ENCODE measurements around the gene ACOT11. TPM values are rescaled to one million over a fixed set of nuclear protein-coding genes. Genes with fewer than 3 reads are reported as not detected.

ACOT11 gene
- total and polyA plus RNA-seq, 2 of the 13 experiments (the other 11 are each of a cell fraction or from before 2014, with no cell fraction given): 2.6 to 3.3 TPM

- no peaks in the 10 kb centered on the region for H4K20me1 ChIP-seq (ENCODE audit: insufficient read depth, low read length)
- ChIA-PET POLR2A (interaction anchor here (1.9 kb wide), 1 partner anchor 14 kb away, joined by 4 read pairs; no protein-coding TSS in a partner anchor), CTCF (ENCODE audit: low intra/inter-chr PET ratio, low total read pairs) (no interaction called here)
- H3K27me3 ChIP-seq (ENCODE audit: control insufficient read depth in 1 of 2, insufficient read depth in 2 of 2, low read length in 2 of 2): no peaks in the 10 kb centered on the region
- H3K4me2 ChIP-seq (ENCODE audit: low read depth, low read length): no peak overlapping the region
- BruUV-seq (replicated peaks): no TSS peak
- H3K79me2 ChIP-seq (ENCODE audit: insufficient read depth, low read length): no peaks in the 10 kb centered on the region
- intact Hi-C loops (cut with micrococcal nuclease; ENCODE audit: unreplicated experiment) (no loop called here), in situ Hi-C loops (cut with HindIII; ENCODE audit: extremely low pct_ligation_motif_present, low pct_unique_long_range_greater_than_20kb) (no loop called here)
- no peak overlapping the region for H2AFZ ChIP-seq (ENCODE audit: low read length)
- ATAC-seq (no peak), DNase-seq (ENCODE audit: low spot score) (no peak), FAIRE-seq (no peak)
- no peaks in the 10 kb centered on the region; a peak in 1 of 5 replicates for H3K36me3 ChIP-seq (replicated peaks in 1 of 2; ENCODE audit: control insufficient read depth in 1 of 2, insufficient read depth in 2 of 2, low read length in 2 of 2)
- peaks cover 21% of the 10 kb centered on the region for H3K4me1 ChIP-seq (ENCODE audit: insufficient read depth, low read length)
- H3K27ac ChIP-seq (ENCODE audit: extremely low read length, insufficient read depth, low read length): no peak overlapping the region
- no peak overlapping the region for H3K4me3 ChIP-seq (replicated peaks in 1 of 3; ENCODE audit: insufficient read depth in 1 of 3, low read depth in 2 of 3, low read length in 3 of 3)
- H3K9me3 ChIP-seq (ENCODE audit: low read length): no peaks in the 10 kb centered on the region
- H3K9ac ChIP-seq (ENCODE audit: insufficient read depth, low read depth, low read length): no peak overlapping the region
- 64% methylated on average over 2 of the region's 10 CpGs for WGBS (ENCODE audit: low lambda C conversion rate)
- TF ChIP-seq ZBTB10 (CRISPR knock-in tag; IDR thresholded peaks at IDR 0.05; ENCODE audit: borderline replicate concordance) (no peak), ZSCAN31 (CRISPR knock-in tag; IDR thresholded peaks at IDR 0.05; ENCODE audit: low read depth) (no peak), ZFP90 (CRISPR knock-in tag; IDR thresholded peaks at IDR 0.05; ENCODE audit: borderline replicate concordance) (no peak), ZFX (CRISPR knock-in tag; IDR thresholded peaks at IDR 0.05; ENCODE audit: low read depth) (no peak), NFKBIZ (CRISPR knock-in tag; IDR thresholded peaks at IDR 0.05) (no peak), JUN (CRISPR knock-in tag; IDR thresholded peaks at IDR 0.05) (no peak), POLR2G (IDR thresholded peaks at IDR 0.05; ENCODE audit: low read depth, low read length) (no peak), HNRNPLL (IDR thresholded peaks at IDR 0.05; ENCODE audit: low read depth, low read length, poor library complexity, severe bottlenecking) (no peak), ELF1 (CRISPR knock-in tag; IDR thresholded peaks at IDR 0.05) (no peak), ZSCAN20 (CRISPR knock-in tag; IDR thresholded peaks at IDR 0.05; ENCODE audit: borderline replicate concordance) (no peak), ZNF589 (CRISPR knock-in tag; conservative IDR thresholded peaks at IDR 0.05) (no peak), ZNF503 (CRISPR knock-in tag; IDR thresholded peaks at IDR 0.05) (no peak), EZH2 (conservative IDR thresholded peaks at IDR 0.05; ENCODE audit: low read depth, low read length) (no peak), ZNF530 (CRISPR knock-in tag; IDR thresholded peaks at IDR 0.05; ENCODE audit: low read depth) (no peak), ZNF724P (CRISPR knock-in tag; IDR thresholded peaks at IDR 0.05; ENCODE audit: borderline replicate concordance) (no peak), NFRKB (IDR thresholded peaks at IDR 0.05) (no peak), ZNF891 (CRISPR knock-in tag; IDR thresholded peaks at IDR 0.05) (no peak), ZNF333 (CRISPR knock-in tag; IDR thresholded peaks at IDR 0.05; ENCODE audit: borderline replicate concordance) (no peak)
- TF ChIP-seq, protein P1, sequence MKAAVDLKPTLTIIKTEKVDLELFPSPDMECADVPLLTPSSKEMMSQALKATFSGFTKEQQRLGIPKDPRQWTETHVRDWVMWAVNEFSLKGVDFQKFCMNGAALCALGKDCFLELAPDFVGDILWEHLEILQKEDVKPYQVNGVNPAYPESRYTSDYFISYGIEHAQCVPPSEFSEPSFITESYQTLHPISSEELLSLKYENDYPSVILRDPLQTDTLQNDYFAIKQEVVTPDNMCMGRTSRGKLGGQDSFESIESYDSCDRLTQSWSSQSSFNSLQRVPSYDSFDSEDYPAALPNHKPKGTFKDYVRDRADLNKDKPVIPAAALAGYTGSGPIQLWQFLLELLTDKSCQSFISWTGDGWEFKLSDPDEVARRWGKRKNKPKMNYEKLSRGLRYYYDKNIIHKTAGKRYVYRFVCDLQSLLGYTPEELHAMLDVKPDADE (CRISPR knock-in tag; IDR thresholded peaks at IDR 0.05): no peak
Measured at GRCh38 chr1:54593571-54594160, 45.6 kb downstream of the ACOT11 start.

All from HepG2 (cell line).